Stimulated activated CD8-positive, alpha-beta memory T cell treated with anti-CD3 and anti-CD28 coated beads, Interleukin-4, amount 100 ng/mL, for 24 hours (primary cell): ENCODE data around the gene PTPRO.

Experiments
- DNase-seq: peaks from one replicate; pipeline ENCODE4 v3.0.0-alpha.2; 2020; ENCODE audit warnings: low read depth

The PTPRO gene

GRCh38 chr12:15322164-15323061 is at the start of gene PTPRO:
Gene PTPRO (plus strand): TSS chr12:15322508.
- no peak for DNase-seq

GRCh38 chr12:15273896-15274295 is 48.4 kb upstream of the PTPRO start:
- DNase-seq = no peak

- DNase-seq = no peak
These were observed 47.7 kb upstream of the PTPRO start for GRCh38 chr12:15274561-15274967.

GRCh38 chr12:15276088-15276698 is 46.1 kb upstream of the PTPRO start:
- no peak for DNase-seq

GRCh38 chr12:15278816-15279658 is 43.3 kb upstream of the PTPRO start:
- no peak for DNase-seq

GRCh38 chr12:15280930-15281329 is 41.4 kb upstream of the PTPRO start:
- DNase-seq = no peak

GRCh38 chr12:15289192-15289591 is 33.1 kb upstream of the PTPRO start:
- no peak for DNase-seq

GRCh38 chr12:15293731-15294130 is 28.6 kb upstream of the PTPRO start:
- DNase-seq = no peak

- no peak for DNase-seq
These were observed 22.4 kb upstream of the PTPRO start for GRCh38 chr12:15299947-15300346.

- no peak for DNase-seq
These were observed 18.0 kb upstream of the PTPRO start for GRCh38 chr12:15304296-15304695.

- no peak for DNase-seq
These were observed 15.7 kb upstream of the PTPRO start for GRCh38 chr12:15306605-15307004.

GRCh38 chr12:15307079-15307478 is 15.2 kb upstream of the PTPRO start:
- no peak for DNase-seq

- no peak for DNase-seq
These were observed 3.5 kb upstream of the PTPRO start for GRCh38 chr12:15318841-15319240.

- no peak for DNase-seq
These were observed 1.4 kb upstream of the PTPRO start for GRCh38 chr12:15320881-15321280.

- DNase-seq = no peak
These were observed 1.2 kb downstream of the PTPRO start for GRCh38 chr12:15323480-15323879.

GRCh38 chr12:15329891-15330290 is 7.6 kb downstream of the PTPRO start:
- no peak for DNase-seq

GRCh38 chr12:15334225-15334624 is 11.9 kb downstream of the PTPRO start:
- no peak for DNase-seq

- no peak for DNase-seq
These were observed 13.7 kb downstream of the PTPRO start for GRCh38 chr12:15335959-15336358.

GRCh38 chr12:15336768-15337553 is 14.7 kb downstream of the PTPRO start:
- no peak for DNase-seq

- no peak for DNase-seq
These were observed 19.1 kb downstream of the PTPRO start for GRCh38 chr12:15341371-15341770.

- no peak for DNase-seq
These were observed 22.3 kb downstream of the PTPRO start for GRCh38 chr12:15344561-15344960.

GRCh38 chr12:15346488-15346887 is 24.2 kb downstream of the PTPRO start:
- no peak for DNase-seq
